ENCODE measurements around the gene ATP1A1. TPM values are rescaled to one million over a fixed set of nuclear protein-coding genes. Genes with fewer than 3 reads are reported as not detected.

The ATP1A1 gene
- total and polyA plus RNA-seq, 2 experiments from 2014 or later = 117 to 202 TPM

GRCh38 chr1:116397728-116398127 lies 24.7 kb downstream of the ATP1A1 start:
- TF ChIP-seq POLR2AphosphoS5 (IDR thresholded peaks at IDR 0.05; ENCODE audit: low read depth) (no peak), STAT1 (IDR thresholded peaks at IDR 0.05; ENCODE audit: unreplicated experiment) (no peak), ZNF462 (CRISPR knock-in tag; IDR thresholded peaks at IDR 0.05) (no peak), NANOG (IDR thresholded peaks at IDR 0.05; ENCODE audit: borderline replicate concordance) (no peak), CREB1 (CRISPR knock-in tag; IDR thresholded peaks at IDR 0.05; ENCODE audit: low read depth) (no peak), ZNF331 (CRISPR knock-in tag; IDR thresholded peaks at IDR 0.05; ENCODE audit: low read depth) (no peak), ZNF114 (CRISPR knock-in tag; IDR thresholded peaks at IDR 0.05) (no peak), REST (IDR thresholded peaks at IDR 0.05; ENCODE audit: unreplicated experiment) (no peak), EZH2phosphoT487 (IDR thresholded peaks at IDR 0.05; ENCODE audit: unreplicated experiment) (no peak)
- Histone ChIP-seq H3K4me1 (ENCODE audit: insufficient read depth) (peaks cover 7% of the 10 kb centered on the region), H2AFZ (no peak overlapping the region), H3K27ac (ENCODE audit: low read depth) (no peak overlapping the region), H4K20me1 (replicated peaks; ENCODE audit: insufficient read depth) (peaks cover 22% of the 10 kb centered on the region), H3K4me2 (no peak overlapping the region), H3K9me2 (ENCODE audit: insufficient read depth) (no peaks in the 10 kb centered on the region), H3K36me3 (ENCODE audit: insufficient read depth) (peaks cover 81% of the 10 kb centered on the region), H3K27me3 (ENCODE audit: insufficient read depth) (no peaks in the 10 kb centered on the region), H3K79me2 (replicated peaks; ENCODE audit: insufficient read depth) (no peaks in the 10 kb centered on the region), H3K4me3 (no peak overlapping the region), H3F3A (replicated peaks; ENCODE audit: low read depth) (no peaks in the 10 kb centered on the region)
- H3K27me3 Mint-ChIP-seq (ENCODE audit: insufficient read depth, low read depth, poor library complexity) = peaks cover 9% of the 10 kb centered on the region
- DNase-seq (ENCODE audit: low spot score) (peak; percentile 43), ATAC-seq (peak; percentile 65)
- peaks cover 16% of the 10 kb centered on the region; the same call in 2 of the 3 replicates for H3K4me1 Mint-ChIP-seq
- no peaks in the 10 kb centered on the region for H3K9me3 Mint-ChIP-seq
- H3K36me3 Mint-ChIP-seq (ENCODE audit: low read depth) = peaks cover 100% of the 10 kb centered on the region
- H3K4me3 Mint-ChIP-seq = no peak overlapping the region
- peak overlapping the region; percentile 88 for H3K27ac Mint-ChIP-seq
